Astrocyte of the spinal cord (primary cell): Measurements from ENCODE around the gene RNF208.

Experiments
- DNase-seq: peaks from one replicate; pipeline ENCODE4 v3.0.0; 2011; ENCODE audit warnings: low read depth, low spot score
- H3K4me3 ChIP-seq: 2 replicates; pipeline ENCODE4 v1.5.1; 2011; ENCODE audit warnings: low read depth, mild to moderate bottlenecking, low read length, moderate library complexity
- in situ Hi-C: cut with HindIII; loops from 2 replicates; pipeline ENCODE4 v1.10.0; 2017; ENCODE audit warnings: low sequenced_read_pairs
- TF ChIP-seq, protein P1 (sequence below): IDR thresholded peaks from 2 replicates; pipeline ENCODE4 v1.5.1; 2012; ENCODE audit warnings: low read depth, mild to moderate bottlenecking, low read length, inconsistent platforms

RNF208 gene

DNA sequence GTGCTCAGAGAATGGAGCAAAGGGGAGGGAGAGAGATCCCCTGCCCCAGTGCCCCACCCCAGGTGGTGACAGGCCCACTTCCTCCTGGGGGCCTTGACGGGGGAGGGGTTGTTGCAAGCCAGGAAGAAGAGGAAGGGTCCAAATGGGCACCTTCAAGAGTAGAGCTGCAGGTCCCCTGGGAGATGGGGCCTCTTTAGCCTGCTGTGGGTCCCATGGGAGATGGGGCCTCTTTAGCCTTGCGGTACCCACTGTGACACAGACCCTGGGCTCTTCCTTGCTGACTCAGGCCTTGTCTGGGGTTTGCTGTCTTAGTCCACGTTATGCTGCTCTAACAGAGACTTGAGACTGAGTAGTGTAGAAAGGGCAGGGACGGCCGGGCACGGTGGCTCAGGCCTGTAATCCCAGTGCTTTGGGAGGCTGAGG is 45.9 kb upstream of the RNF208 start:
- TF ChIP-seq, protein P1, sequence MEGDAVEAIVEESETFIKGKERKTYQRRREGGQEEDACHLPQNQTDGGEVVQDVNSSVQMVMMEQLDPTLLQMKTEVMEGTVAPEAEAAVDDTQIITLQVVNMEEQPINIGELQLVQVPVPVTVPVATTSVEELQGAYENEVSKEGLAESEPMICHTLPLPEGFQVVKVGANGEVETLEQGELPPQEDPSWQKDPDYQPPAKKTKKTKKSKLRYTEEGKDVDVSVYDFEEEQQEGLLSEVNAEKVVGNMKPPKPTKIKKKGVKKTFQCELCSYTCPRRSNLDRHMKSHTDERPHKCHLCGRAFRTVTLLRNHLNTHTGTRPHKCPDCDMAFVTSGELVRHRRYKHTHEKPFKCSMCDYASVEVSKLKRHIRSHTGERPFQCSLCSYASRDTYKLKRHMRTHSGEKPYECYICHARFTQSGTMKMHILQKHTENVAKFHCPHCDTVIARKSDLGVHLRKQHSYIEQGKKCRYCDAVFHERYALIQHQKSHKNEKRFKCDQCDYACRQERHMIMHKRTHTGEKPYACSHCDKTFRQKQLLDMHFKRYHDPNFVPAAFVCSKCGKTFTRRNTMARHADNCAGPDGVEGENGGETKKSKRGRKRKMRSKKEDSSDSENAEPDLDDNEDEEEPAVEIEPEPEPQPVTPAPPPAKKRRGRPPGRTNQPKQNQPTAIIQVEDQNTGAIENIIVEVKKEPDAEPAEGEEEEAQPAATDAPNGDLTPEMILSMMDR = no peak
- no peak overlapping the region for H3K4me3 ChIP-seq
- DNase-seq = no peak
- in situ Hi-C loops = no loop called here

DNA sequence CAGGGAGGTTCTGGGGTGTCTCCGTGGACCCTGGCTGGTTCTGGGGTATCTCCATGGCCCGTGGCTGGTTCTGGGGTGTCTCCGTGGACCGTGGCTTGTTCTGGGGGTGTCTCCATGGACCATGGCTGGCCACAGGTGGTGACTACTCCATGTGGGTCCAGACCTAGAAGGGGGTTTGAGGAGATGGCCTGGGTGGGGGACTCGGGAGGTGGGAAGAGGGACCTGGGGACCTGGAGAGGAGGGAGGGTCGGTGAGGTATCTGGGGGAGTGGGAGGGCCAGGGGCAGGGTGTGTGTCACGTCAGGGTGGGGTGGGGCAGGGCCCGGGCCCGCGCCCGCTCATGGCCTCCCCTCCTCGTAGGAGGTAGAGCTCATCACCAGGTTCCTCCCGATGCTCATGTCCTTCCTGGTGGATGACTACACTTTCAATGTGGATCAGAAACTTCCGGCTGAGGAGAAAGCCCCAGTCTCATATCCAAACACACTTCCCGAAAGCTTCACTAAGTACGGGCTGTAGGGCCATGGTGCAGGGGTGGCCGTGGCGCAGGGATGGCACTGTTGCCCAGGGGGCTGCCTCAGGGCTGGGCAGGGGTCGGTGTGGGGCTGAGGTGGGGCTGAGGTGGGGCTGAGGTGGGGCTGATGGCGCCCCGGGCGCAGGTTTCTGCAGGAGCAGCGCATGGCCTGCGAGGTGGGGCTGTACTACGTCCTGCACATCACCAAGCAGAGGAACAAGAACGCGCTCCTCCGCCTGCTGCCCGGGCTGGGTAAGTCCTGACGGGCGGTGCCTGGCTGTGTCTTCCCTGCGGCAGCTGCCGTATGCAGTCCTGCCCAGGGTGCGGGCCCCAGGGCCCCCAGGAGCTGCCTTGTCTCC is 44.8 kb upstream of the RNF208 start:
- in situ Hi-C loops = no loop called here
- TF ChIP-seq, protein P1 = no peak
- no peak overlapping the region for H3K4me3 ChIP-seq
- no peak for DNase-seq

DNA sequence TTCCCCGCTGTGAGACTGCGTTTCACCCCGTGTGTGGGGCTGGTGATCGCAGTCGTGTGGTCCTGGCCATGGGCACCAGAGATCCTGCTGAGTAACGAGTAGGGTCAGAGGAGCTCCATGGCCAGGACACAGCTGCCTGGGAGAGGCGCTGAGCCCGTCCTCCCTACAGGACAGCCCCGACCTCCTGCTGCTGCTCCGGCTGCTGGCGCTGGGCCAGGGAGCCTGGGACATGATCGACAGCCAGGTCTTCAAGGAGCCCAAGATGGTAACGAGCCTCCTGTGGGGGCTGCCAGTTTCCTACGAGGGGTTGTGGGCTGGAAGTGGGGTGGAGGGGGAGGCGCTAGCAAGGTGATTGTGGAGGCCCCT is 44.1 kb upstream of the RNF208 start:
- no peak for DNase-seq
- in situ Hi-C loops = no loop called here
- TF ChIP-seq, protein P1 = no peak
- no peak overlapping the region for H3K4me3 ChIP-seq

DNA sequence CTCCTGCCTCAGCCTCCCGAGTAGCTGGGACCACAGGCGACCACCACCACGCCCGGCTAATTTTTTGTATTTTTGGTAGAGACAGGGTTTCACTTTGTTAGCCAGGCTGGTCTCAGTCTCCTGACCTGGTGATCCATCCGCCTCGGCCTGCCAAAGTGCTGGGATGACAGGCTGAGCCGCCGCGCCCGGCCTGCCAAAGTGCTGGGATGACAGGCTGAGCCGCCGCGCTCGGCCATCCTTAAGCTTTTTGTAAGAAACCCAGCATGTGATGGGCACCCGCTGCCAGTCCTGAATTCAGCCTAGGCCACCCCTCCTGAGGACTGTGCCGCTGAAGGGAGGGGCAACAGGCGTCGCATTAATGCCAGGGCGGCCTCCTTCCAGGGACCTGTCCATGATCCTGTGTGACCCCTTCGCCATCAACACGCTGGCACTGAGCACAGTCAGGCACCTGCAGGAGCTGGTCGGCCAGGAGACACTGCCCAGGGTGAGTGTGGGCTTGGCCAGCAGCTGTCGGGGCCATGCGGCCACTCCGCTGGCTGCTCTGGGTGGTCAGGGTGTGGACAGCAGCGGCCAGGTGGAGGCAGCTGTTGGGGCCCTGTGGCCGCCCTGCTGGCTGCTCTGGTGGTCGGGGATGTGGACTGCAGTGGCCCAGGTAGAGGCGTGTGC is 43.6 kb upstream of the RNF208 start:
- DNase-seq = no peak
- in situ Hi-C loops = no loop called here
- TF ChIP-seq, protein P1 = no peak
- H3K4me3 ChIP-seq = no peak overlapping the region

DNA sequence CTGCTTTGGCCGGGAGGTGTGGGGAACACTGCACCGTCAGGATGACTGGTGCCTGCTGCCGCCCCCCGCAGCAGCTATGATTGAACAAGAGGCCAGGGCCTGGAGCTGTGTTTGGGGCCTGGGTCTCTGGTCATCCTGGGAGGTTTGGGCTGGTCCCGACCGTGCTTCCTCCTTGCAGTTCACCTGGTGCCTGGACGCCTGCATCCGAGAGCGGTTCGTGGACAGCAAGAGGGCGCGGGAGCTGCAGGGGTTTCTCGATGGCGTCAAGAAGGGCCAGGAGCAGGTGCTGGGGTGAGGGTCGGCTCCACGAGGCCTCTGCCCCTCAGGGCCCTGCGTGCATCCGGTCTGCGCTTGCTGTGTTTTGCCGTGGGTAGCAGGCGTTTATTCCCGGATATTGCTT is 42.0 kb upstream of the RNF208 start:
- TF ChIP-seq, protein P1 = no peak
- DNase-seq = no peak
- H3K4me3 ChIP-seq = no peak overlapping the region
- in situ Hi-C loops = no loop called here

DNA sequence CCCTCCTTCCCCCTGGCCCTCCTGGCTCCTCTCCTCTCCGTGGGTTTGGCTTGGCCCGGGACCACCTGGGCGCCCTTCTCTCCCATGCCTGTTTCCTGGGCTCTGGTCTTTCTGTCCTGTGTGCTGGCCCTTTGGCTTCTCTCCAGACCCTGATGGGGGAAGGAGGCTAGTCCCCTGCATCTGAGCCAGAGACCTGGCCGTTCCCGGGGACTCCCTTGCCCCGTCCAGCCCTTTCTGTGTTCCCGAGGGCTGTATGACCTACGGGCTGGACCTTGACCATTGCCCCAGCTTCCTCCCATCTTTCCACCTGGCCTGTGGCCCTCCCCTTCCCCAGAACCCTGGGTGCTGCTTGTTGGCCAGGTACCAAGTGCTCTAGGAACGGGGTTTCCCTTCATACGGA is 41.5 kb upstream of the RNF208 start:
- H3K4me3 ChIP-seq = no peak overlapping the region
- TF ChIP-seq, protein P1 = no peak

More for the DNA sequence above, 41.5 kb upstream of the RNF208 start:
- DNase-seq = no peak
- in situ Hi-C loops = no loop called here
